BJ (cell line): Measurements from ENCODE around the gene NUDT17. TPM values are rescaled to one million over a fixed set of nuclear protein-coding genes. Genes with fewer than 3 reads are reported as not detected.
A peak's percentile ranks its signal among the peaks of the same experiment; 100 is the strongest.

Experiments
- CTCF ChIA-PET: fragments of 350-600 bp; formaldehyde crosslinking; extraction: SDS; loops from one replicate; lab custom pipeline; 2021; ENCODE audit warnings: antibody characterized with exemption, inconsistent platforms; lab: Yijun Ruan, JAX
- POLR2A ChIA-PET: fragments of 300-600 bp; sonication (Branson Sonifier 250); formaldehyde crosslinking; extraction: SDS; loops from one replicate; lab custom pipeline; 2021; ENCODE audit warnings: antibody characterized with exemption; lab: Charles Lee
- DNase-seq: peaks from one replicate; pipeline ENCODE4 v3.0.0-alpha.2; 2011; ENCODE audit warnings: low read depth
- H3K27me3 ChIP-seq: 2 replicates; pipeline ENCODE4 v1.6.0; 2011; ENCODE audit warnings: low read length; ENCODE audit not compliant: control insufficient read depth, insufficient read depth
- H3K36me3 ChIP-seq: 2 replicates; pipeline ENCODE4 v1.5.1; 2011; ENCODE audit warnings: low read length; ENCODE audit not compliant: control insufficient read depth, insufficient read depth
- H3K4me3 ChIP-seq: 2 replicates; pipeline ENCODE4 v1.5.1; 2011; ENCODE audit warnings: low read depth, mild to moderate bottlenecking, control low read depth, low read length
- CTCF ChIP-seq: IDR thresholded peaks from 2 replicates; pipeline ENCODE4 v1.5.1; 2011; ENCODE audit warnings: low read depth, mild to moderate bottlenecking, control low read depth, inconsistent platforms, low read length, moderate library complexity; ENCODE audit not compliant: insufficient read depth
- polyA plus RNA-seq: library from polyadenylated mRNA; depleted of rRNA; stranded (reverse); fragments of >200 nt; gene quantifications from 2 replicates; pipeline ENCODE4 v1.2.3, GENCODE V29; 2011

Gene NUDT17
- polyA plus RNA-seq, 1 experiment, result 4.5 TPM

- ChIA-PET POLR2A (interaction anchor here (0.6 to 2.2 kb wide), 3 partner anchors 13 to 55 kb away, joined by 3 to 8 read pairs (median 3); partner anchors contain the start of genes PIAS3 and RBM8A), CTCF (interaction anchor here (0.6 to 2.6 kb wide), 9 partner anchors 9 to 55 kb away, joined by 3 to 26 read pairs (median 4); partner anchors contain the start of genes ITGA10, NUDT17, PIAS3 and RBM8A)
- H3K4me3 ChIP-seq, result peak overlapping the region; percentile 35
- no peaks in the 10 kb centered on the region for H3K27me3 ChIP-seq
- no peak for TF ChIP-seq CTCF
- DNase-seq, result no peak
- no peaks in the 10 kb centered on the region for H3K36me3 ChIP-seq
Observed at GRCh38 chr1:145871994-145872924, 26.8 kb downstream of the NUDT17 start.

GRCh38 chr1:145874646-145875045 lies 29.2 kb downstream of the NUDT17 start:
- POLR2A ChIA-PET, result no interaction called here
- no peak overlapping the region for H3K4me3 ChIP-seq
- H3K27me3 ChIP-seq, result no peaks in the 10 kb centered on the region
- TF ChIP-seq CTCF, result no peak
- CTCF ChIA-PET, result interaction anchor here (1.4 to 1.6 kb wide), 2 partner anchors 28 to 29 kb away, joined by 3 read pairs; partner anchors contain the start of gene NUDT17
- no peak for DNase-seq
- no peaks in the 10 kb centered on the region for H3K36me3 ChIP-seq

- POLR2A ChIA-PET, result no interaction called here
Observed at GRCh38 chr1:145877923-145878486, 32.6 kb downstream of the NUDT17 start.

GRCh38 chr1:145878724-145879123 lies 33.3 kb downstream of the NUDT17 start:
- no peak for DNase-seq

More at GRCh38 chr1:145877923-145878486, 32.6 kb downstream of the NUDT17 start:
- no peaks in the 10 kb centered on the region for H3K36me3 ChIP-seq
- TF ChIP-seq CTCF, result no peak
- H3K27me3 ChIP-seq, result no peaks in the 10 kb centered on the region
- no peak for DNase-seq
- no peak overlapping the region for H3K4me3 ChIP-seq
- CTCF ChIA-PET, result interaction anchor here (4.1 kb wide), 1 partner anchor 14 kb away, joined by 29 read pairs; no protein-coding TSS in a partner anchor

More at GRCh38 chr1:145878724-145879123, 33.3 kb downstream of the NUDT17 start:
- Histone ChIP-seq H3K4me3 (no peak overlapping the region), H3K36me3 (no peaks in the 10 kb centered on the region), H3K27me3 (no peaks in the 10 kb centered on the region)
- TF ChIP-seq CTCF, result no peak
- POLR2A ChIA-PET, result no interaction called here
- CTCF ChIA-PET, result interaction anchor here (4.1 kb wide), 1 partner anchor 13 kb away, joined by 29 read pairs; no protein-coding TSS in a partner anchor
